MV-4-11 (cell line): ENCODE data around the gene TAAR1.
A peak's percentile ranks its signal among the peaks of the same experiment; 100 is the strongest.
"Not testable (repeated sequence)": the region's sequence is repeated elsewhere in the genome, so short reads cannot be mapped to it uniquely, and the experiment has no call there.

Source experiments
- DNase-seq: peaks from one replicate; lab custom pipeline; 2025; lab: John Stamatoyannopoulos, UW

TAAR1 gene, protein sequence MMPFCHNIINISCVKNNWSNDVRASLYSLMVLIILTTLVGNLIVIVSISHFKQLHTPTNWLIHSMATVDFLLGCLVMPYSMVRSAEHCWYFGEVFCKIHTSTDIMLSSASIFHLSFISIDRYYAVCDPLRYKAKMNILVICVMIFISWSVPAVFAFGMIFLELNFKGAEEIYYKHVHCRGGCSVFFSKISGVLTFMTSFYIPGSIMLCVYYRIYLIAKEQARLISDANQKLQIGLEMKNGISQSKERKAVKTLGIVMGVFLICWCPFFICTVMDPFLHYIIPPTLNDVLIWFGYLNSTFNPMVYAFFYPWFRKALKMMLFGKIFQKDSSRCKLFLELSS

GRCh38 chr6:132659082-132659481, at the start of gene TAAR1:
Gene TAAR1, minus strand, starts transcription at chr6:132659182. Its CDS starts 13,179 bp downstream, at chr6:132646003.
- no peak for DNase-seq

DNA sequence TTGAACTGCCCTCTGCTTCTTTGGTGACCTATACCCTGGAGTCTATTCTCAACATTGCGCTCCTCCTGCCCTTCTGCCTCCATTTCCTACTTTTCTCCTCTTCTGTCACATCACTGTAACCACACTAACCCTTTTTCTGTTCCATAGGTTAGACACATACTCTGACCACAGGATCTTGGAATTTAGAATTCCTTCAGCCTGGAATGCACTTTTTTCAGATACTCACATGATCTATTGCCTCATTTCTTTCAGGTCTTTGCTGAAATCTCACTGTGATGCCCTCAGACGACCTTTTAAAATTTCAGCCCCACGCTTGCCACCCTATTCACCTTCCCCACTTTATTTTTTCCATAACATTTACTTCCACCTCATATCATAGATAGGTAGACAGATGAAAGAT, 49.8 kb upstream of the TAAR1 start:
- no peak for DNase-seq

GRCh38 chr6:132708002-132708401, 49.0 kb upstream of the TAAR1 start:
- DNase-seq, result no peak

- not testable (repeated sequence) for DNase-seq
Observed at GRCh38 chr6:132706756-132707155, 47.8 kb upstream of the TAAR1 start.

DNA sequence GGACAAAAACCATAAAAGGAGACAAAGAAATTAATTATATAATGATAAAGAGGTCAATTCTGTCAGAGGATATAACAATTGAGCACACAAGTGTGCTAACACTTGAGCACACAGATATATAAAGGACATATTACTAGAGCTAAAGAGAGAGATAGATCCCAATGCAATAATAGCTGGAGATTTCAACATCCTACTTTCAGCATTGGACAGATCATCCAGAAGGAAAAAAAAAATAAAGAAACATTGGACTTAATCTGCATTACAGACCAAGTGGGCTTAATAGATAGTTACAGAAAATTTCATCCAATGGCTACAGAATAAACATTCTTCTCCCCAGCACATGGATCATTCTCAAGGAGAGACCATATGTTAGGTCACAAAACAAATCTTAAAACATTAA, 45.0 kb upstream of the TAAR1 start:
- no peak for DNase-seq

DNA sequence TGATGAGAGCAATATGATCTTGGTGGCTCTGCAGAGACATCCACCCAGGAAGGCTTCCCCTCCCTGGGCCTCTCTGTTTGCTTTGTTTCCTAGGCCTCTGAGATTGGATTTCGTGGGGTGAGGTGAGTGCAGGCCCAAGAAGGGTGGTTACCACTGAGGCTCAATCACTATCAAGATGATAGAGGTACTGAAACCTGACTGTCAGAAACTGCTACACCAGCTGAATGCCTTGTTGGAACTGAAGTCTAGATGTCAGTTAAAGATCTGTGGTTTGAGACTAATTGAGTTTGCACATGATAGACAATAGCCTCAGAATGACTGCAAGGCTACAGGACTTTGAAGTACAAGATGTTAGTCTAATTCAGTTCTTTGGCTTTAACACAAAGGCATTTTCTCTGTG, 39.6 kb upstream of the TAAR1 start:
- DNase-seq, result no peak

- DNase-seq, result no peak
Observed at GRCh38 chr6:132695773-132696172, 36.8 kb upstream of the TAAR1 start.

GRCh38 chr6:132693478-132693877, 34.5 kb upstream of the TAAR1 start:
- DNase-seq, result no peak

- no peak for DNase-seq
Observed at GRCh38 chr6:132690678-132691077, 31.7 kb upstream of the TAAR1 start.

- DNase-seq, result no peak
Observed at GRCh38 chr6:132687306-132687705, 28.3 kb upstream of the TAAR1 start.

- no peak for DNase-seq
Observed at GRCh38 chr6:132686531-132686930, 27.5 kb upstream of the TAAR1 start.

- no peak for DNase-seq
Observed at GRCh38 chr6:132685009-132685408, 26.0 kb upstream of the TAAR1 start.

DNA sequence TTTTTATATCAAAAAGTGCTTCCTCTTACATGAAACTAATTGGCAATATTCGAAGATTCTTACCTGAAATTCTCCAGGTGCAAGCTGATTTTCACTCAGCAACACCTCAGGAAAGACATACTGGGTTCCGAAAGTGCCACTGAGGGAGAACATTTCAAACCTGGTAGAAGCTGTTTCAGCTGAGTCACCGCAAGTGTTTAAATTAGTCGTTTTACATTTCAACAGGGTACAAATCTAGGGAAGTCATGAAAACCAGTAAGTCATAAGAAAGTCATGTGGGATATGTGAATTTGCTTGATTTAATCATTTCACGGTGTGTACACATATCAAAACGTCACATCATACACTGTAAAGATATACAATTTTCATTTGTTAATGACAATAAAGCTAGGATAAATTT, 25.3 kb upstream of the TAAR1 start:
- no peak for DNase-seq

- no peak for DNase-seq
Observed at GRCh38 chr6:132683543-132683942, 24.6 kb upstream of the TAAR1 start.

- not testable (repeated sequence) for DNase-seq
Observed at GRCh38 chr6:132679094-132679493, 20.1 kb upstream of the TAAR1 start.

DNA sequence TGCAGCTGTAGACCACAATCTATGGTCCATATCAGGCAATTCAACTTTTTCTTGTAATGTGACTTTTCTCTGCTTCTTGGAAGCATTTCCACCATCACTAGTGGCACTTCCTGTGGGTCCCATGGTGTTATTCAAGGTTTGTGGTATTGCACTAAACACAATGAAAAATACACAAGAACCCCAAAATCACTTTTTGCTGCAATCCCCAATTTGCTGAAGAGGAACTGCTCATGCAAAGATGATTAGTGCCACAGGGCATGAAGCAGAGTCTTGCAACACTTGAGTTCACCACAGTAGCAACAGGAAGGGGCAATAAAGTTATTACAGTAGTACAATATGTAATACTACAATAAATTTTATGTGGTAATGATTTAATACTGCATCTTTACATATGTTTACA, 16.8 kb upstream of the TAAR1 start:
- peak; percentile 74 for DNase-seq

DNA sequence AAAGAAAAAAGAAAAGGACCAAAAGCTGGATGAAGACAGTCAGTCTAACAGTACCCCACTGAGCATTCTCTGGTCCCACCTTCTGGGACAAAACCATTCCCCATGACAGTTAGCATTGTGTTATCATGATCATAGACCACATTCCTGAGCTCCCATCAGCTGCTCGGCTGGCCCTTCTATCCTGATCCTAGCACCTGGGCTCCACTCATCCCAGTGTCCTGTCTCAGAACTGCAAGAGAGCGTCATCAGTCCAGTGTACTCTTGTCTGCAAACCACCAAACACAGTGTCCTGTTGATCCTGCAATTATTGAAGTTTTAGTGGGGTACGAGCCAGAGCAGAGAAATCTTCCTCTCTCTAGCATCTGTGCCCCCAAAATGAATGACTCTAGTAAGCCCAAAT, 16.0 kb upstream of the TAAR1 start:
- DNase-seq, result no peak

- peak; percentile 55 for DNase-seq
Observed at GRCh38 chr6:132673376-132674094, 14.6 kb upstream of the TAAR1 start.

DNA sequence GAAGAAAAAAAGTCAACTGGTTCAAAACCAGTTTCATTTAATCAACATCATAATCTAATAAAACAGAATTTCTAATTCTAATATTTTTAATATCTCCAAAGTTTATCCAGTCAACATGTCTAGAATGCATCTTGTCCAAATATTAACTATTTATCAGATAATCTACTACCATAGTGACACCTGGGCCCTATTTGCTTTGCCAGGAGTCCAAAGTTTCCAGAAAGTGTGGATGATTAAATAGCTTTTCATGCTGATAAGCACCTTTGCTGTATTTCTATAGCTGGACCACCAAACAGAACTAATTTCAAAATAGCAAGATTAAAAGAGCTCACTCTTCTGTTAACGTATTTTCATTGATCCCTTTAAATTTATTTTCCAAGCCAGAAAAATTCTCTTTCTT, 12.3 kb upstream of the TAAR1 start:
- no peak for DNase-seq

- peak; percentile 10 for DNase-seq
Observed at GRCh38 chr6:132669690-132670291, 10.8 kb upstream of the TAAR1 start.

DNA sequence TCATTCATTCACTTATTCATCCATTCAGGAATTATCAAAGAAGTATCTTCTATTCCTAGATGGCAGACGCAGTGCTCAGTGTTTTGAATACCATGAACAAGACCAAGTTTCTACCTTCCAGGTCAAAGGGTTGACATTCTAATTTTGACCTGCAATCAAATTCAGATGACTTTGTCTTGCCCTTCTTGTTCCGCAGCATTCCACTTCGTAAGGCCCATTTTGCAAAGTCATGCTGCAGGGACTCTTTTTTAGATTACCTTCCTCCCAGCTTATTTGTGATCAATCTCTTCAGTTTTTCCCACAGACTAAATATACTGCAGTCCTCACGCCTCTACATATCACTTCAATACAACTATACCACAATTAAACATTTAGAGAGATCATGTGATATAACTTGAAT, 7.1 kb upstream of the TAAR1 start:
- no peak for DNase-seq

GRCh38 chr6:132664309-132665034, 5.5 kb upstream of the TAAR1 start:
- no peak for DNase-seq

DNA sequence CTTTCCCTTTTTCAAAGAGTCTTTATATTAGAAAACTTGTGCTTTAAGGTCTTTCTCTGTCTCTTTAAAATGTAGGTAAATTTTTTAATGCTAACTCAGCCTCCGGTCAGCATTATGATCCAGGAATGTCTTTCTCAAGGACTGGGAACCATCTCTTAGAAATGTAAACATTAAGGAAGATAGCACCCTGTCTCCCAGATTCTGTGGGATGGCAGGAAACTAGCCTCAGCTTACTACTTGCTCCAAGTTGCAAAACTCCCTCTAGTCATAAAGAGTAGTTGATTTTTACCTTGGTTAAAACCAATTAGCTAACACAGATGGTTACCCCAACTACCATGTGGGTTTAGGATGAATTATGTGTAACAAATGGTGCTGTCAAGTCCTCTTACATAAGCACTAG, 4.7 kb upstream of the TAAR1 start:
- no peak for DNase-seq
